HG02981 (cell line): ENCODE data around the gene NCS1.
A peak's percentile ranks its signal among the peaks of the same experiment; 100 is the strongest.
"Not testable (repeated sequence)": the region's sequence is repeated elsewhere in the genome, so short reads cannot be mapped to it uniquely, and the experiment has no call there.

Experiments used
- ATAC-seq: cut with Tn5 transposase; IDR thresholded peaks from one replicate; pipeline ENCODE4 v1.9.1; 2021; ENCODE audit warnings: mild to moderate bottlenecking, moderate library complexity; ENCODE audit not compliant: unreplicated experiment

The NCS1 gene

GRCh38 chr9:130235558-130236435 is 63.6 kb downstream of the NCS1 start:
- no peak for ATAC-seq

DNA sequence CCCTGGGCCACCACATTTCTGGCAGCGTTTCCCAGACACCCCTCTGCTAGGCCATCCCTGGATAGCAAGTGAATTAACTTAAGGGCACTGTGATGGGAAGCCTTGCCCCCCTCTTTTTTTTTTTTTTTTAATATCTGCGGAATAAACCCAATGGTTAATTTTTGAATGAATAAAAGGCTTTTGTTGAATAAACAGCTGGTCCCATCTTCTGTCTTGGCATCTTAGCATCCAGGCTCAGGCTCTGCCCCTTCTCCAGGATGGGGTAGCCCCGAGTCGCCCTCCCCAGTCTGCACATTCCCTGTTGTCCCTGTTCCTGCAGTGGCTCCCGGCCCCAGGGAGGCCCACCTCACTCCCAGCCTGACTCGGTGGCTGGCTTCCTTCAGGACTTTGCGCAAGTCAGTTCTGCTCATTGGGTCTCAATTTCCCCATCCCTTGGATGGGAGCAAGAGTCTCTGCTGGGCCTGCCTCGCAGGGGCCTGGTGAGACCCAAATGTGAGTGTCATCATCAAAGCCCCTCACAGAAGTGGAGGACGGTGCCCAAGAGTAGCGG is 64.3 kb downstream of the NCS1 start:
- no peak for ATAC-seq

GRCh38 chr9:130237076-130237475 is 64.9 kb downstream of the NCS1 start:
- ATAC-seq: no peak

GRCh38 chr9:130237763-130238524 is 65.7 kb downstream of the NCS1 start:
- no peak for ATAC-seq

DNA sequence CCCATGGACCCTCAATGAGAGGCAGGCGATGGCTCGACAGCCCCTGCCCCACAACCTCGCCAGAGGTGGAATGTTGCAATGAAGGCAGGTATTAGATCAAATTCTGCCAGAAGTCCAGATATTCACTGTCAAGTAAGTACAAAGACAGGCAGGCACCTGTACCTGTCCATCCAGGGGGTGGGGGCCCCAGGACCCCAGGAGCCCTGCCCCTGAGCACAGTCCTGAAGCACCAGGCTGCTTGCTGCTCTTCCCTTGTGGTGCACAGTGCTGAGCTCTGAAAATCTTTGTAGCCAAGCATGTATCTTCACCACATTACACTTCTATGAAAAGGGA is 67.1 kb downstream of the NCS1 start:
- no peak for ATAC-seq

- peak; percentile 53 for ATAC-seq
These were observed 67.6 kb downstream of the NCS1 start for GRCh38 chr9:130239741-130240241.

GRCh38 chr9:130240410-130241197 is 68.4 kb downstream of the NCS1 start:
- ATAC-seq: peak; percentile 41

DNA sequence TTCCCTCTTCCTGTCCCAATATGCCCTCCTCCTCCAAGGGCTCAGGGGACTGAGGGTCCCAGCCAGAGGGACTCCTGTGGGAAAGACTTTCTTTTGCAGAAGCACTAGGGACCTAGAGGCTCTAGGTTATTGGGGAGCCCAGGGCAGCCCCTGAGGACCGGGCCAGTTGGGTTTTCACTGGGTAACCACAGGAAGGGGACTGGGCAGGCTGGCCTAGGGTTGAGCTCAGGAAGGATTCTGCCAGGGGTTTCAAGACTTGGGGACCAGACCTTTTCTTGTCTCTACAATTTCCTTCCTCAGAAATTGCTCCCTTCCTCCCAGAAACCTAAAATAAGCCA is 69.0 kb downstream of the NCS1 start:
- no peak for ATAC-seq

DNA sequence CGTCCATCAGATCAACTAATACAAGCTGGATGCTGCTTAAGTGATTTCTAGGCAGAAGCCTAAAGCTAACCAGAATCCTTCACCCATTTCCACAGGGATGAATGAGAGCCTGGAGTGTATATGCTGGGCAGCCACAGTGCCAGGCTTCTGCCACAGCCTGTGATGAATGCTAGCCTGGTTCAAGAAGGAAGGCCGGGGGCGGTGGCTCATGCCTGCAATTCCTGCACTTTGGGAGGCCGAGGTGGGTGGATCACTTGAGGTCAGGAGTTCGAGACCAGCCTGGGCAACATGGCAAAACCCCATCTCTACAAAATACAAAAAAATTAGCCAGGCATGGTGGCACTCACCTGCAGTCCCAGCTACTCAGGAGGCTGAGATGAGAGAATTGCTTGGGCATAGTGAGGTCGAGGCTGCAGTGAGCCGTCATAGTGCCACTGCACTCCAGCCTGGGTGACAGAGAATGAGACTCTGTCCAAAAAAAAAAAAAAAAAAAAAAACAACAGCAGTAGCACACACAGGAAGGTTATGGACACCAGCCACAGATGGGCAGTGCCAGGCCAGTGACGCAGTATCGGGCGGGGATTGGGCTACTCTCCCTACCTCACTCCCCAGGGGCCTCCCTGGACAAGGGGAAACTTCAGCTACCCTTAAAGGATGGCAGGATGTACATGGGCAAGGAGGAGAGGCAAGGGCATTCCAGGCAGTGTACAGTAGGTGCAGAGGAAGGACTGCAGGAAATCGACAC is 70.2 kb downstream of the NCS1 start:
- no peak for ATAC-seq

- peak; percentile 56 for ATAC-seq
These were observed 71.0 kb downstream of the NCS1 start for GRCh38 chr9:130243015-130243881.

DNA sequence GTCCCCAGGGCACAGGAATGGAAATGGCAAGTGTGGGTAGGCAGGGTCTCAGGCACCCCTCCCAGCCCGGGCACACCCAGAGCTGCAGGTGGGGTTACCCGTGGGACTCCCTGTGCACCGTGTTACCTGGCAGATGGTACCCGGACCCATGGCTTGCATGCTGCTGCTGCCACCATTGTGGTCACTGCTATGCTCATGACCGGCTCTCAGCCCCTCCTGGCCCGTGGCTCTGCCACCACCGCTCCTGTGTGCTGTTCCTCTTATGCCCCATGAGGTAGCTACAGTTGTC is 71.6 kb downstream of the NCS1 start:
- ATAC-seq: no peak

DNA sequence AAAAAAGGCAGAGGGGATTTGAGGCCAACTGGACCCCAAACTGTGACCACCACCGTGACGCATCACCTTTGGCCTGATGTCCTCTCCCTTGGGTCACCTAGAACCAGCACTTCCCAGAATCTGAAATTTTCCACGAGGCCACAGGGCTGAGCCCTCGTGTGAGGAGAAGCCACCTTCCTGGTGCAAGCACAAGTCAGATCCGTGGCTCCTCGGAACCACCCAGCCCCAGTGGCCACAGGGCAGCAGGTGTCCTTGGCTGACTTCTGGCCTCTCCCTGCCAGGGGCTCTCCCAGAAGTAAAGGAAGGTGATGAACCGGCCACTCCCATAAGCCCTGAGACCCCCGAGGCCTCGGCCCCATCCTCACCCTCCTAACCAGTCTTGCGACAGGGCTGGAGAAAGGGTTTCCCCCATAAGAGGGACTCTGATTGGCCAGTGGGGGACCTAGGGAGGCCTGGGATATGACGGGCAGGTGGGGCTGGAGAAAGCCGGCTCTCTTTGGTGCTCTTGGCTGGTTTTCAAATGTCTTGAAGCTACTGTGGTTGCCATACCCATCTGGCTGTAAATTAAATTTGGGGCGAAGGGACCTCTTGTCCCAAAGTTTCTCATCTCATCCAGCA is 72.5 kb downstream of the NCS1 start:
- ATAC-seq: no peak

- no peak for ATAC-seq
These were observed 73.3 kb downstream of the NCS1 start for GRCh38 chr9:130245474-130245873.

DNA sequence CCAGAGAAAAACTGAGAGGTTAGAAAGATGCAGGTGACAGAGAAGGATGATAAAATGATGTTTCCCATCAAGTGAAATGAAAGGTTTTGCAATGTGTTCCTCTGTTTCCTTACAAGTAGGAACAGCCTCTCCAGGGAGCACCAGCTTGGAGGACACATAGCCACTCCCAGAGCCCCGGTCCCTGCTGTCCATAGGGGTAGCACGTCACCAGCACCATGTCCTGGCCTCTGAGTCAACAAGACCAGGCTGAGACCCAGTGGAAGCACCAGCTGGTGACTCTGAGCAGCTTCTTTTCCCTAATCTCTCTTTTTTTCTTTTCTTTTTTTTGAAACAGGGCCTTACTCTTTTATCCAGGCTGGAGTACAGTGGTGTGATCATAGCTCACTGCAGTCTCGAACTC is 73.9 kb downstream of the NCS1 start:
- no peak for ATAC-seq

- ATAC-seq: no peak
These were observed 82.8 kb downstream of the NCS1 start for GRCh38 chr9:130254747-130255630.

GRCh38 chr9:130255631-130256134 is 83.5 kb downstream of the NCS1 start:
- ATAC-seq: no peak

DNA sequence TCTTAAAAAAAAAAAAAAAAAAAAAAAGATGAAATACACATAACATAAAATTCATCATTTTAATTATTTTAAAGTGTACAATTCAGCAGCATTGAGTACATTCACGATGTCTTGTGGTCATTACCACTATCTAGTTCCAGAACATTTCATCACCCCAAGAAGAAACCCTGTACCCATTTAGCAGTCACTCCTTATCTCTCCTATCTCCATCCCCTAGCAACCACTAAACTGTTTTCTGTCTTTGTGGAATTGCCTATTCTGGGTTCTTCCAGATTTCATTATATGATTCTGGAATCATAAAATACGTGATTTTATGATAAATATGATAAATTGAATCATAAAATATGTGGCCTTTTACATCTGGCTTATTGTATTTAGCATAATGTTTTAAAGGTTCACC is 84.4 kb downstream of the NCS1 start:
- no peak for ATAC-seq

- not testable (repeated sequence) for ATAC-seq
These were observed 85.9 kb downstream of the NCS1 start for GRCh38 chr9:130258137-130258536.
